Activated naive CD4-positive, alpha-beta T cell treated with anti-CD3 and anti-CD28 coated beads for 36 hours (primary cell): ENCODE results near the gene NT5DC2. TPM values are rescaled to one million over a fixed set of nuclear protein-coding genes. Genes with fewer than 3 reads are reported as not detected.

Experiments used
- CTCF ChIA-PET: fragments of 350-600 bp; sonication (Branson Sonifier 250); formaldehyde crosslinking; loops from one replicate; lab custom pipeline; 2021; ENCODE audit warnings: antibody characterized with exemption; lab: Charles Lee
- DNase-seq: peaks from one replicate; pipeline ENCODE4 v3.0.0-alpha.2; 2020
- H3K27ac Mint-ChIP-seq: one replicate; pipeline ENCODE4 v1.8.0; 2021; ENCODE audit warnings: mild to moderate bottlenecking, mixed read lengths
- H3K27me3 Mint-ChIP-seq: one replicate; pipeline ENCODE4 v1.8.0; 2021; ENCODE audit warnings: low read depth, mixed read lengths
- H3K36me3 Mint-ChIP-seq: one replicate; pipeline ENCODE4 v1.8.0; 2021; ENCODE audit warnings: low read depth, mixed read lengths
- H3K4me1 Mint-ChIP-seq: one replicate; pipeline ENCODE4 v1.8.0; 2021; ENCODE audit warnings: low read depth, mixed read lengths
- H3K4me3 Mint-ChIP-seq: one replicate; pipeline ENCODE4 v1.8.0; 2021; ENCODE audit warnings: mild to moderate bottlenecking, moderate library complexity, mixed read lengths
- H3K9me3 Mint-ChIP-seq: one replicate; pipeline ENCODE4 v1.8.0; 2021; ENCODE audit warnings: mixed read lengths
- intact Hi-C: fragments of 100-400 bp; cut with micrococcal nuclease; formaldehyde crosslinking; loops from one replicate; pipeline ENCODE4 v1.15.1; 2023
- total RNA-seq, 2 experiments: library from RNA; stranded (reverse); gene quantifications; one replicate each; pipeline ENCODE4 v1.2.3, GENCODE V29; 2021

The NT5DC2 gene
- total RNA-seq, 2 experiments from 2014 or later, result 20.4 to 20.8 TPM

DNA sequence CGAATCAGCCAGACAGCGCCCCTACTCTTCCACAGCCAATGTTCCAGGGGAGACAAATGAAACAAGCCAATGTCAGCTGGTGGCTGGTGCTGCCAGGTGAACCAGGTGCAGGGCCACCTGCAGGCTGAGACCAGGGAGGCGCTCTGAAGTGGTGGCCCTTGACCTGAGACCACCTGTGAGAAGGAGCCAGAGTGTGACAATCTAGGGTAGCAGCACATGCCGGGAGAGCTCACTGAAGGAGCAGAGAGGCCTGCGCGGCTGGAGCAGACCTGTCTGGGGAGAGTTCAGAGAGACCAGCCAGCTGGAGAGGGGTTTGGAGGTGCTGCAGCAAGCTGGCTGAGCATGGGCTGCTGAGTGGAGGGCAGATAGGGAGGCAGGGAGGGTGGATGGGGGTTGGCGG, 39.2 kb downstream of the NT5DC2 start:
- H3K27me3 Mint-ChIP-seq, result no peaks in the 10 kb centered on the region
- H3K4me3 Mint-ChIP-seq, result no peak overlapping the region
- H3K4me1 Mint-ChIP-seq, result no peaks in the 10 kb centered on the region
- no peak overlapping the region for H3K27ac Mint-ChIP-seq
- peaks cover 6% of the 10 kb centered on the region for H3K36me3 Mint-ChIP-seq
- CTCF ChIA-PET, result no interaction called here
- intact Hi-C loops, result no loop called here
- no peak for DNase-seq
- no peaks in the 10 kb centered on the region for H3K9me3 Mint-ChIP-seq

DNA sequence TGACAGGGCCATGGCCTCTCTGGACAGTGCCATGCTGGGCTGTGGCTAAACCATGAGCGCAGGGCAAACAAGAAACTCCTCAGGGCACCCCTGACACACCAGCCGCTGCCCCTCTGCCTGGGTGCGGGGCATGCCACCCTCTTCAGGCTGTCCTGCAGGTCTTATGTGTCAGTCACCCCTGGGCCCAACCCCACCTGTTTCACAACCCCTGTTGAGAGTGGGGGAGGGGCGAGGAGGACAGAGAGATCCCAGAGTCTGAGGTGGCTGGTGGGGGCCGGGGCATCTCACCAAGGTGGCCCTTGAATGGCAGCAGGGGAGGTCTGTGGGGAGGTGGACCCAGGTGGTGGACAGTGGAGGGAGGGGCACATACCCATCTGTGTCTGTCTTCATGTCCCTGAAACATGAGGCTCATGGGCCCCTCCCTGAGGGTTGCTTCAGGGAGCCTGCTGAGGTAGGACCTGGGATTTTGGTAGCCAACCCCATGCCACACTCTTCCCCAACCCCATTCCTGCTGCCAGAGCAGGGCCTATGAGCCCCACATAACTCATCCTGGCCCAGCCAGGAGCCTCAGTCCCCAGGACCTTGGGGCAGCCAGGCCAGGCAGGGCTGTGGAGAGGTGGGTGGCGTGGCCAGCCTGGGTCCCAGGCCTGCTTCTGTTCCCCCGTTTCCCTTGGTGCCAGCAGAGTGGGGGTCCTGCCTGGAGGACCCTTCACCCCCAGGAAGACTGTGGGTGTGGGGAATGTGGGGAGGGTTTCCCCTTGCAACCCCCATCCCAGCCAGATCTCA, 40.2 kb downstream of the NT5DC2 start:
- H3K27me3 Mint-ChIP-seq, result no peaks in the 10 kb centered on the region
- DNase-seq, result no peak
- H3K9me3 Mint-ChIP-seq, result no peaks in the 10 kb centered on the region
- no peak overlapping the region for H3K4me3 Mint-ChIP-seq
- peaks cover 6% of the 10 kb centered on the region for H3K36me3 Mint-ChIP-seq
- H3K27ac Mint-ChIP-seq, result no peak overlapping the region
- intact Hi-C loops, result no loop called here
- CTCF ChIA-PET, result no interaction called here
- no peaks in the 10 kb centered on the region for H3K4me1 Mint-ChIP-seq

DNA sequence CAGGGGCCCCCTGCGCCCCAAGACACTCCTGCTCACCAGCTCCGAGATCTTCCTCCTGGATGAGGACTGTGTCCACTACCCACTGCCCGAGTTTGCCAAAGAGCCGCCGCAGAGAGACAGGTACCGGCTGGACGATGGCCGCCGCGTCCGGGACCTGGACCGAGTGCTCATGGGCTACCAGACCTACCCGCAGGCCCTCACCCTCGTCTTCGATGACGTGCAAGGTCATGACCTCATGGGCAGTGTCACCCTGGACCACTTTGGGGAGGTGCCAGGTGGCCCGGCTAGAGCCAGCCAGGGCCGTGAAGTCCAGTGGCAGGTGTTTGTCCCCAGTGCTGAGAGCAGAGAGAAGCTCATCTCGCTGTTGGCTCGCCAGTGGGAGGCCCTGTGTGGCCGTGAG, 41.6 kb downstream of the NT5DC2 start:
- H3K4me1 Mint-ChIP-seq, result no peaks in the 10 kb centered on the region
- CTCF ChIA-PET, result interaction anchor here (1.2 kb wide), 1 partner anchor 26 kb away, joined by 3 read pairs; no protein-coding TSS in a partner anchor
- peaks cover 9% of the 10 kb centered on the region for H3K36me3 Mint-ChIP-seq
- H3K27ac Mint-ChIP-seq, result no peak overlapping the region
- H3K4me3 Mint-ChIP-seq, result no peak overlapping the region
- intact Hi-C loops, result no loop called here
- H3K9me3 Mint-ChIP-seq, result no peaks in the 10 kb centered on the region
- H3K27me3 Mint-ChIP-seq, result no peaks in the 10 kb centered on the region
- DNase-seq, result no peak

DNA sequence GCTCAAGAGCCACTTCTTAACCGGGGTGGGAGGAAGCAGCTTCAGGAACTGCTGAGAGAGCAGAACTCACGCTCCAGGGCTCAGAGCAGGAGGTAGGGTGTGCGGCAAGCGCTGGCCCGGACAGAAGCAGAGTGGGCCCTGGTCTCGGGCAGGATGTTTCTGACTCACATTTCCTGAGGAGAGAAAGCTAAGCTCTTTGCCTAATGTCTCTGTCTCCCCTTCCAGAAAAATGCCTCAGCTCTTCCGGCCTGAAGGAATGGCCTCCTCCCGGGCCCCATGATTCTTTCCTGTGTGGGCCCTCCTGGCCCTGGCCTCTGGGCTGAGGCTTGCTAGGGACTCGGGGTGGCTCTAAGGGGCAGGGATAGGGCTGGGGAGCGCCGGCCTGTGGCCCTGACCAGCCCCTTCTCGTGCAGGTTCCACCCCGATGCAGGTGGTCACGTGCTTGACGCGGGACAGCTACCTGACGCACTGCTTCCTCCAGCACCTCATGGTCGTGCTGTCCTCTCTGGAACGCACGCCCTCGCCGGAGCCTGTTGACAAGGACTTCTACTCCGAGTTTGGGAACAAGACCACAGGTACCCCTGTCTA, 42.6 kb downstream of the NT5DC2 start:
- H3K36me3 Mint-ChIP-seq, result peaks cover 9% of the 10 kb centered on the region
- H3K4me3 Mint-ChIP-seq, result no peak overlapping the region
- H3K27me3 Mint-ChIP-seq, result no peaks in the 10 kb centered on the region
- no peak overlapping the region for H3K27ac Mint-ChIP-seq
- CTCF ChIA-PET, result interaction anchor here (0.8 kb wide), 1 partner anchor 48 kb away, joined by 3 read pairs; no protein-coding TSS in a partner anchor
- intact Hi-C loops, result no loop called here
- no peaks in the 10 kb centered on the region for H3K4me1 Mint-ChIP-seq
- no peak for DNase-seq
- H3K9me3 Mint-ChIP-seq, result no peaks in the 10 kb centered on the region

DNA sequence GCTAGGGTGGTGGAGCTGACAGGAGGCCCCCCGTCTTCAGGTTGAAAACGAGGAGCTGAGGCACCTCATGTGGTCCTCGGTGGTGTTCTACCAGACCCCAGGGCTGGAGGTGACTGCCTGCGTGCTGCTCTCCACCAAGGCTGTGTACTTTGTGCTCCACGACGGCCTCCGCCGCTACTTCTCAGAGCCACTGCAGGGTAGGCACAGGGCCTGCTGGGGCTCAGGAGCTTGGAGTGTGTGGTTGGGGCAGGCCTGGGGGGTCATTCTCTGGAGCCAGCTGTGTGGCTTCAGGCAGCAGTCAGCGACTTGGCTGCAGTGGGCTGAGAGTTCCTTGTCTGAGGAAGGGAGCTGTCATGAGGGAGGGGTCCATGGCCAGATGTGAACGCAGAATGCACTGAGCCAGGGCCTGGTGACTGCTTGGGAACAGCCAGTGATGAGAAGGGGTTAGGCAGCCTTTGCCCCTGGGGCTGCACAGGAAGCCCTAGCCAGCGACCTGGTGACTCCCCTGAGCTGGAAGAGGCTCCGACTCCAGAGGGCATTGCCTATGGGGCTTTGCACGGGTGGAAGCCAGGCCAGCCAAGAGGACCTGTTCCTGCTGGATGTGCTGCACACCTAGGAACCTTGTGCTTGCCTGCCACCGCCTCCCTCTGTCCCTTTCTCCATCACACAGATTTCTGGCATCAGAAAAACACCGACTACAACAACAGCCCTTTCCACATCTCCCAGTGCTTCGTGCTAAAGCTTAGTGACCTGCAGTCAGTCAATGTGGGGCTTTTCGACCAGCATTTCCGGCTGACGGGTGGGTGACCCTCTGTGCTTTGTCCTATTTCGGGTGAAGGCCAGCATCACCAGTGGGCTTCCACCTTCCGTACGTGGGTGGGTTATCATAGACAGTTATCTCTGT, 43.4 kb downstream of the NT5DC2 start:
- Mint-ChIP-seq H3K9me3 (no peaks in the 10 kb centered on the region), H3K27ac (no peak overlapping the region), H3K4me3 (no peak overlapping the region), H3K27me3 (no peaks in the 10 kb centered on the region), H3K36me3 (peaks cover 9% of the 10 kb centered on the region), H3K4me1 (no peaks in the 10 kb centered on the region)
- DNase-seq, result no peak
- intact Hi-C loops, result no loop called here
- CTCF ChIA-PET, result interaction anchor here (0.8 kb wide), 1 partner anchor 49 kb away, joined by 3 read pairs; no protein-coding TSS in a partner anchor

DNA sequence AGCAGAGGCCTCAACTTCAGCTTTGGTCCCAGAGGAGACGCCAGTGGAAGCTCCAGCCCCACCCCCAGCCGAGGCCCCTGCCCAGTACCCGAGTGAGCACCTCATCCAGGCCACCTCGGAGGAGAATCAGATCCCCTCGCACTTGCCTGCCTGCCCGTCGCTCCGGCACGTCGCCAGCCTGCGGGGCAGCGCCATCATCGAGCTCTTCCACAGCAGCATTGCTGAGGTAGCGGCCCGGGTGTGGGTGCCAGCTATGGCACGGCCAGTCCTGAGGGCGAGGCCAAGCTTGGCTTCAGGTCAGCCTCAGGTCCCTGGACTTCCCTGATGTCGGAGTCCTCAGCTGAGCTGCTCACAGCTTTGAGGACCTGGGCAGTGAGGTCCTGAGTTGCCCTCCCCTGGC, 44.2 kb downstream of the NT5DC2 start:
- Mint-ChIP-seq H3K4me1 (no peaks in the 10 kb centered on the region), H3K27ac (no peak overlapping the region), H3K4me3 (no peak overlapping the region), H3K36me3 (peaks cover 9% of the 10 kb centered on the region), H3K27me3 (no peaks in the 10 kb centered on the region), H3K9me3 (no peaks in the 10 kb centered on the region)
- intact Hi-C loops, result no loop called here
- DNase-seq, result no peak
- CTCF ChIA-PET, result no interaction called here

DNA sequence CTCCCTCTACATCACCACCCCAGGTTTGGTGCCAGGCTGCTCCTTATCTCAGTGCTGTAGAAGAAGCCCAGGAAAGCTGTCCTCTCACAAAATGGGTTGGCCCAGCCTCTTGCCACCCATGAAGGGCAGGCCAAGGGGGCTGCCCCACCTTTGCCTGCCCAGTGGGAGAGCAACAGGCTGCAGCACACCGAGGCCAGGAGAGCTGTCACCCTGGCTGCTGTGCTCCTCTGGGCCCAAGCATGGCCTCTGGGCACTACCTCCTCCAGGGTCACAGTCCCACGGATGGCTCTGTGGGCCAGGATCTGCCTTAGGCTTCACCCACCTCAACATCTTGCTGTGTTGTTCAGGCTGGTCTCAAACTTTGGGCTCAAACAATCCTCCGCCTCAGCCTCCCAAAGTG, 44.9 kb downstream of the NT5DC2 start:
- H3K27ac Mint-ChIP-seq, result no peak overlapping the region
- H3K27me3 Mint-ChIP-seq, result no peaks in the 10 kb centered on the region
- peaks cover 9% of the 10 kb centered on the region for H3K36me3 Mint-ChIP-seq
- CTCF ChIA-PET, result no interaction called here
- intact Hi-C loops, result no loop called here
- DNase-seq, result no peak
- H3K4me1 Mint-ChIP-seq, result no peaks in the 10 kb centered on the region
- H3K9me3 Mint-ChIP-seq, result no peaks in the 10 kb centered on the region
- no peak overlapping the region for H3K4me3 Mint-ChIP-seq

DNA sequence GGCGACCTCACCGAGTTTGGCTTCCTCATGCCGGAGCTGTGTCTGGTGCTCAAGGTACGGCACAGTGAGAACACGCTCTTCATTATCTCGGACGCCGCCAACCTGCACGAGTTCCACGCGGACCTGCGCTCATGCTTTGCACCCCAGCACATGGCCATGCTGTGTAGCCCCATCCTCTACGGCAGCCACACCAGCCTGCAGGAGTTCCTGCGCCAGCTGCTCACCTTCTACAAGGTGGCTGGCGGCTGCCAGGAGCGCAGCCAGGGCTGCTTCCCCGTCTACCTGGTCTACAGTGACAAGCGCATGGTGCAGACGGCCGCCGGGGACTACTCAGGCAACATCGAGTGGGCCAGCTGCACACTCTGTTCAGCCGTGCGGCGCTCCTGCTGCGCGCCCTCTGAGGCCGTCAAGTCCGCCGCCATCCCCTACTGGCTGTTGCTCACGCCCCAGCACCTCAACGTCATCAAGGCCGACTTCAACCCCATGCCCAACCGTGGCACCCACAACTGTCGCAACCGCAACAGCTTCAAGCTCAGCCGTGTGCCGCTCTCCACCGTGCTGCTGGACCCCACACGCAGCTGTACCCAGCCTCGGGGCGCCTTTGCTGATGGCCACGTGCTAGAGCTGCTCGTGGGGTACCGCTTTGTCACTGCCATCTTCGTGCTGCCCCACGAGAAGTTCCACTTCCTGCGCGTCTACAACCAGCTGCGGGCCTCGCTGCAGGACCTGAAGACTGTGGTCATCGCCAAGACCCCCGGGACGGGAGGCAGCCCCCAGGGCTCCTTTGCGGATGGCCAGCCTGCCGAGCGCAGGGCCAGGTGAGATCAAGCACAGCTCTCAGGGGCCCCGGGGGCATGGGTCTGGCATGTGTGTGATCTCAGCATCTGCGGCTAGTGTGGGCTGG, 45.6 kb downstream of the NT5DC2 start:
- Mint-ChIP-seq H3K4me3 (no peak overlapping the region), H3K36me3 (peaks cover 9% of the 10 kb centered on the region), H3K27me3 (no peaks in the 10 kb centered on the region), H3K9me3 (no peaks in the 10 kb centered on the region), H3K4me1 (no peaks in the 10 kb centered on the region), H3K27ac (no peak overlapping the region)
- DNase-seq, result no peak
- intact Hi-C loops, result no loop called here
- CTCF ChIA-PET, result no interaction called here

DNA sequence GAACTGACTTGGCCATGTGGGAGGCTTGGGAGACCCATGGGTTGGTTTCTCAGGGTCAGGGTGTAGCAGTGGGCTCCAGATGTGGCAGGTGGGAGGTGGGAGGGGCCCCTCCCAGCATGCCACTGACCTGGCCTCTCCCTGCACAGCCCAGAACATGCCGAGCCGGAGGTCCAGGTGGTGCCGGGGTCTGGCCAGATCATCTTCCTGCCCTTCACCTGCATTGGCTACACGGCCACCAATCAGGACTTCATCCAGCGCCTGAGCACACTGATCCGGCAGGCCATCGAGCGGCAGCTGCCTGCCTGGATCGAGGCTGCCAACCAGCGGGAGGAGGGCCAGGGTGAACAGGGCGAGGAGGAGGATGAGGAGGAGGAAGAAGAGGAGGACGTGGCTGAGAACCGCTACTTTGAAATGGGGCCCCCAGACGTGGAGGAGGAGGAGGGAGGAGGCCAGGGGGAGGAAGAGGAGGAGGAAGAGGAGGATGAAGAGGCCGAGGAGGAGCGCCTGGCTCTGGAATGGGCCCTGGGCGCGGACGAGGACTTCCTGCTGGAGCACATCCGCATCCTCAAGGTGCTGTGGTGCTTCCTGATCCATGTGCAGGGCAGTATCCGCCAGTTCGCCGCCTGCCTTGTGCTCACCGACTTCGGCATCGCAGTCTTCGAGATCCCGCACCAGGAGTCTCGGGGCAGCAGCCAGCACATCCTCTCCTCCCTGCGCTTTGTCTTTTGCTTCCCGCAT, 46.4 kb downstream of the NT5DC2 start:
- no peaks in the 10 kb centered on the region for H3K27me3 Mint-ChIP-seq
- no peak overlapping the region for H3K4me3 Mint-ChIP-seq
- no peaks in the 10 kb centered on the region for H3K9me3 Mint-ChIP-seq
- intact Hi-C loops, result no loop called here
- H3K36me3 Mint-ChIP-seq, result peaks cover 7% of the 10 kb centered on the region
- DNase-seq, result no peak
- no peaks in the 10 kb centered on the region for H3K4me1 Mint-ChIP-seq
- CTCF ChIA-PET, result no interaction called here
- H3K27ac Mint-ChIP-seq, result no peak overlapping the region

DNA sequence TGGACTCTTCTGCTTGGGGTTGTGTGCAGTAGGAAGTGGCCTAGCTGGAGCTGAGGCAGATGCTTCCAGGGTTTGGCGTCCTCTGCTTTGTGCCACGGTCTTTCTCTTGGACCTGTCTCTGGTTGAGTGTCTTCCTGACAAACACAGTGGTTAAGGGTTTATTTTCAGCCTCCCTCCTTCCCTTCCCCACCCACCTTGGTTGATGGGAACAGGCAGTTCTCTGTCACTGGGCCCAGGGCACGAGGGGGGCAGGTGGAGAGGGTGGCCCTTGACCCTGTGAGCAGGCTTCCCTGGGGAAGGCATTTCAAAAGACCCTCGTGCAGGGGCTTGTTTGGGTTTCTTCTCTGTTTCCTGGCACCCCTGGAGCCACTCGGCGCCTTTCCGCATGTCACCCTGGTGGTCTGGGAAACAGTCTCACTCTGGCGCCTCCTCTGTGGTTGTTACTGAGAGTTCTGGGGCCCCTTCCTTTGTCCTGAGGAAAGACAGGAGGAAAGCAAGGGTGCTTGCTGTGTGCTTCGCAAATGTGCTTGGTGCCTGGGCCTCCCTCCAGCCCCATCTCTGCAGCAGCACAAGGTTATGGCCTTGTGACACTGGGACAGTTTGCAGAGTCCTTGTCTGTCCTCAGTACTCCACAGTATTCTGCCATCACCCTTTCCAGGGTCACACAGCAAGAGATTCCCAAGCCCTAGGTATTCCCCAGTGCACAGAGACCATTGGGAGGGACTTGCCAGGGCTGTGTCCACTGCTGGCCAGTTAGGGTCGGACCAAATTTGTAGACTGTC, 48.8 kb downstream of the NT5DC2 start:
- Mint-ChIP-seq H3K36me3 (peaks cover 6% of the 10 kb centered on the region), H3K9me3 (no peaks in the 10 kb centered on the region), H3K4me1 (no peaks in the 10 kb centered on the region), H3K27ac (no peak overlapping the region), H3K4me3 (no peak overlapping the region), H3K27me3 (no peaks in the 10 kb centered on the region)
- intact Hi-C loops, result no loop called here
- DNase-seq, result no peak
- CTCF ChIA-PET, result no interaction called here
